Activated CD8-positive, alpha-beta memory T cell treated with anti-CD3 and anti-CD28 coated beads, Interleukin-2, amount 50 U/mL, for 1 hour (primary cell): ENCODE results near the gene IMMP2L.
"Not testable (repeated sequence)": the region's sequence is repeated elsewhere in the genome, so short reads cannot be mapped to it uniquely, and the experiment has no call there.

ENCODE experiments used
- DNase-seq: peaks from one replicate; pipeline ENCODE4 v3.0.0-alpha.2; 2020; ENCODE audit errors: extremely low read depth

The IMMP2L gene

DNA sequence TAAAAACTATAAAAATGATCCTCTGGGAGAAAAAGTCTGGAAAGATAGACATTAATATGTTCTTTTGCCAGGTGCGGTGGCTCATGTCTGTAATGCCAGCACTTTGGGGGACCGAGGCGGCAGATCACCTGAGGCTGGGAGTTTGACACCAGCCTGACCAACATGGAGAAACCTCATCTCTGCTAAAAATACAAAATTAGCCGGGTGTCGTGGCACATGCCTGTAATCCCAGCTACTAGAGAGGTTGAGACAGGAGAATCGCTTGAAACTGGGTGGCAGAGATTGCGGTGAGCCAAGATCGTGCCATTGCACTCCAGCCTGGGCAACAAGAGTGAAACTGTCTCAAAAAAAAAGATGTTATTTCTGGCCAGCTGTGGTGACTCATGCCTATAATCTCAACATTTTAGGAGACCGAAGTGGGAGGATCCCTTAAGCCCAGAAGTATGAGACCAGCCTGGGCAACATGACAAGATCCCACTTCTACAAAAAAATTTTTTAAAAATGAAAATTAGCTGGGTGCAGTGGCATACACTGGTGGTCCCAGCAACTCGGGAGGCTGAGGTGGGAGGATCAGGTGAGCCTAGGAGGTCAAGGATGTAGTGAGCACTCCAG lies 573.3 kb downstream of the IMMP2L start:
- DNase-seq, result no peak

DNA sequence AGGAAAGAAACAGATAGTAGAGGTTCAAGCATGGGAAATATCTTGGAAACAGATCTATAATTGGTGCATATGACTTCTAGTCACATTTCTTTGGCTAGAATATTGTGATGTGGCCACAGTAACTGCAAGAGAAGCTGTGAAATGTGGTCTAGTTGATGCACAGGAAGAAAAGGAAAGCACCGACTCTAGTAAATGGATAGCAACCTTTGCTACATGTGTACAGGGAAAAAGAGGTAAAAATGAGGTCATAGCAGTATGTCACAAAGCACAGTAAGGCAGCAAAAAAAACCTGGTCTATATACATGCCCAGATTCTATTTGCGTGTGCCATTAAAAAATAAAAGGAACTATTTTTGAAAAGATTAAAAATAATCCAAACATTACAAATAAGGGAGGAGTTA lies 573.9 kb downstream of the IMMP2L start:
- DNase-seq, result no peak

DNA sequence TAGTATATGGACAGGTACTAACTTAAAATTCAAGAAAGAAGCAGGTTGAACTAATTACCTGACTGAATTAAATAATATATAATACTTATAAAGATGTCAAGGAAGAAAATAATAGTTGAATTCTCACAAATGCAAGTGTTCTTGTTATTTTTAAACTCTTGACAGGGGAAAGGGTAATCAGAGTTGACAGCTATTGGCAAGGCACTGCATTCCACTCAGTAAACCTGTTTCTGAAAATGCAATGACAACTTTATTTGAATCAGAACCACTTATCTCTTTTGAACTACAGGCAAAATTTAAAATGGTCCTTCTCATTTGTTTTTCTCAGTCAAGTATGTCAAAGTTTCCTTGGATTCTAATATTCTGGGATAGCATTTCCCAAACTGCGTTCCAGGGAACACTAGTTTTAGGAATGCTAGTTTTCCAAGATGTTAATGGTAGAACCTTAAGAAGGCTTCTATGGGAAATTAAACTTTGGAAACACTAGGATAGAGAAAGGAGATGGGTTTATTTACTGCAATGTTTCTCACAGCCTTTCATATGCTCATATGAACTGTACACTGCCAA lies 575.1 kb downstream of the IMMP2L start:
- no peak for DNase-seq

DNA sequence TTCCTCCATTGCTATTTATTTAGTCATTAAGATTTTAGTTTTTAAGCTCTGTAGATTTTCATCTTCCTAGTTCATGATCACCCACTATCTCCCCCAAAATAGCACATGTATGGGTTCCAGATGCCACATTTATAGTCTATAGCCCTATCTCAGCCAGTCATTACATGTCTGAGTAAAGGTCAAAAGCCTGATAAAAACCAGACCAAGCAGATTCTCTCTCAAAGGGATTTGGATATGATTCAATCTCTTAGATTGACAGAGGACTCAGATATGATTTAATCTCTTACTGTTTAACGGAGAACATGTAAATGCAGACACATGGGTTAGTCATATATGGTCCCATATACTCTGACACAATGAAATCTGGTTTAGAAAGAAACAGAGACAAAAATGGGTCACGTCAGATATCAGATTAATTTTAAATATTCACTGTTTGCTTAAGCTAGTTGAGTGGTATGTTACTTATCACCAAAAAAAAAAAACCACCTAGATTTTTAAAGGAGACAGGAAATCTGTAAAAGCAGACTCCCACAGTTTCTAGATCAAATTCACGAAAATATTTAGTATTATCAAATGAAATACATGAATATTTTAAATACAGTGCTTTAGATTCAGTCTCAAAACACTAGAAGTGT lies 578.4 kb downstream of the IMMP2L start:
- DNase-seq, result no peak

DNA sequence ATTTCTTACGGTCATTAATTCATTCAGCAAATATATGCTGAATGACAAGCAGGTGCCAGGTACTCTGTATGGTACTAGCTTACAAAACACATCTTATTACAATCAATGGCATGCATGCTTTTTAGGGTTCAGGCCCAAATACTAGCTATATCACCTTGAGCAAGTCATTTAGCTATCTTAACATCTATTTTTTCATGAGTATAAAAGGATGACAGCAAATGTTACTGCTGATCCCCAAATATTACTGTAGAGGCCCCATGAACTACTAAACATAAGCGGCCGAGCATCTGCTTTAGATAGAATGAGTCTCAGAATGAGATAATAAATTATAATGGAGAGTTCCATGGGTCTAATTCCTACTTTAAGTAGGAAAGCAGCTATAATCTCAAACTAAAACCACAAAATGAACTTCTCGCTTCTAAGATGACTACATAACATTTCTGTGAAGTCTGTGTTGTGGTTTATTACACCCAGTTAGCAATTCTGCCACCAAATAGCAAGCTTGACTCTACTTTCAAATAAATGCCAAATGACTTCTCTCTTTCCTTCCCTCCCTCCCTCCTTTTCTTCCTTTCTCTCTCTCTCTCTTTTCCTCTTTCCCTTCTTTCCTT lies 585.1 kb downstream of the IMMP2L start:
- DNase-seq, result no peak

DNA sequence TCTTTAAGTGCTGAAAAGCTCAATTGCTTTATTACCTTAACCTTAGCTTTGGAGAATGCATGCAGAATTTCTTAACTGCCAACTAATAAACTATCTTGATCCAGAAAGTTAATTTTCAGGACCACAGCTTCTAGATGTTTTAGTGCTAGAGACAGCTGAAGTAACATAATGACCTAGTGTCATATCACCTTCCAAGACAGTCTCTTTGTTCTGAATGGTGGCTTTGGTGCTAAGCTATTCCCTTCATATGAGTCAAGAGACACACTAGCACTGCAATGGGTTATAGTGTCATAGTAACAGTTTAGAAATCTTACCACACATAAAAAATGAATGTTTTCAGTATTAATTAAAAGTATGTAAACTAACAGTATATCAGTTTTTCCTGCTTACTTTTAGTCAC lies 586.8 kb downstream of the IMMP2L start:
- DNase-seq, result no peak

DNA sequence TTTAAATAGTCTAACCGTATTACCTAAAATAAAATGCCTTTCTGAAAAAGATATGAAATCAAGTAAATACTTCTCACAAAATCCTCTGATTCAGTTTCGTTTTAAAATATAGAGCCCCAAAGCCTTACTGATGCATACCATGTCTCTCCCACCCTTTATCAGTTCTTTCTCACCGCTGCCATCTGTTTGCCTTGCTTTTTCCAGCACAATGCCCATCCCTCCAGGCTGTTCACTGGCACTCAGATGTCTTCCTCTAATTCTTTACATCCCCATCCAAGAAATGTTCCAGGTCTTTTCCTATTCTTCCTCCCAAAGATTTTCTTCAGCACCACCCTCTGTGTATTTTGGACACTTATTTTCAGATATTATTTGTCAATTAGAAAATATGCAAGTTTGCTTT lies 587.9 kb downstream of the IMMP2L start:
- DNase-seq, result no peak

DNA sequence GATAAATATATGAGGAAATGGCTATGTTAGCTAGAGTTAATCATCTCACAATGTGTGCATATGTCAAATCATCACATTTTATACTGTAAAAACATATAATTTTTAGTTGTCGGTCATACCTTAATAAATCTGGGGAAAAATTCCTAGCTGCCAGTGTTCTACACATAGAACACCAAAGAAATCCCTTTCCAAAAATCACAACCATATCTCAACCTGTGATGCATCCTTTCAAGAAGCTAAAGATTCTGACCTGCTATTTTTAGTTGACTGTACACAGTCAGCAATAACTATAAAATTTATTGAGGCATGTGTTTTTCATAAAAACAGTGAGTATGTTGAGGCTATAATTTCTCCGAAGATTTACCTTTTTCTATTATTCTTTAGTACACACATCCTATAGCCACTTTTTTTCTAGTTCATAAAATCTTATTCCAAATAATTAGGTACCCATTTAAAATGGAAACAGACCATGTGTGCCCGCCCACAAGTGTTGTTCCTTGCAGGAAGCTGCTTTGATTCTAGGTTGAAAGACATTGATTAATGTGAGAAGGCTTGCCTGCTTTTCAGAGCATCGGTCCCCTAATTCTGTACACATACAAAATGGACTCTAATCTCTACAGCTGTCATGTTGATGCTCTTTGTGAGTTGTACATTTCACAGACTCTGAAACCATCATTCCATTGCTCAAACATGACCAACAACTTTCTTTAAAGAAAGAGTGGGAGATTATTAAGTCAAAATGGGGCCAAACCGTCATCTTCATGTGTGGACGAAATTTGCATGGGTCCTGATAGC lies 588.9 kb downstream of the IMMP2L start:
- no peak for DNase-seq

DNA sequence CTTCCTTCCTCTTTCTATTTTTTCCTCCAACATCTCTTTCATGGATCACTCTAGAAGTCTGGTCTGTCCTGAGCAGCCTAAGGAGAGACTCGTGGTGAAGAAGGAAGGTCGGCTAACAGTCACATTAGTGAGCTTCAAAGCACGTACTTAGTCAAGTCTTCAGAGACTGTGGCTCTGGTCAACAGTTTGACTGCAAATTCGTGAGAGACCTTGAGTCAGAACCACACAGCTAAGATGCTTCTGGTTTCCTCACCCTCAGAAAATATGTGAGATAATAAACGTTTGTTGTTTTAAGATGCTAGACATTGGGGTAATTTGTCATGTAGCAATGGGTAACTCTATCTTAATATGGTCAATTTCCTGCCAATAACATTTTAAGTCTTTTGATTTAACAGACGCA lies 597.5 kb downstream of the IMMP2L start:
- DNase-seq, result no peak

DNA sequence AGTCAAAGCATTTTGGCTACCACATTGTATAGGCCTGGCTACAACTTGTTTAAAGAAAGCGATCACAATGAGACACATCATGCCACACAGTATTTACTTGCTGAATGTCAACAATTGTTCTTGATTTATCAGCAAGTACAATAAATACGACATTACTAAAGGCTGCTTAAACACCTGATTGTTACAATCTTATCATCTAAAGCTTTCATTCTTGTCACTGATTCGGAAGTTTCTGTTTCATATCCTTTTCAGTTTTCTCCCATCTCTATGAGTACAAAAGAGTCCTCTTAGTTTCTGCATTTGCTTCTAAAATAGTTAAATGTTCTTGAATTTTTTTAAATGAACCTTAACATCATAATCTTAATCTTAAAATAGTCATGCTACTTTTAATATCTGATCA lies 599.5 kb downstream of the IMMP2L start:
- DNase-seq, result no peak

DNA sequence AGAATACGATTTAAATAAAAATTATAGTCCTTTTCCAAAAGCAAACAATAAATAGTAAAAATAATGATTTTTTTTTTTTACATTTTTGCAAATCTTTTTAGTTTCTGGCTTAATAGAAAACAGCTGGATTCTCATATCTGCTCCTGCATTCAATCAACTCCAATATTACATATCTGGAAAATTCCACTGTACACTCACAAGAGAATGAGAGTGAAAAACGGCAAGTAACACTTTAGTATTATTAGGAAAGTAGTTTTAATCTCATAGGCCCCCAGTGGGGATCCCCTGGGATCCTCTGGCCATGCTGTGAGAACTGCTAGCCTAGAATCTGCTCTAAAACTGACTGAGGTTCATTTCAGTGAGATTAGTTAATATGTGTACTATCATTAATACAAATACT lies 599.9 kb downstream of the IMMP2L start:
- DNase-seq, result no peak

DNA sequence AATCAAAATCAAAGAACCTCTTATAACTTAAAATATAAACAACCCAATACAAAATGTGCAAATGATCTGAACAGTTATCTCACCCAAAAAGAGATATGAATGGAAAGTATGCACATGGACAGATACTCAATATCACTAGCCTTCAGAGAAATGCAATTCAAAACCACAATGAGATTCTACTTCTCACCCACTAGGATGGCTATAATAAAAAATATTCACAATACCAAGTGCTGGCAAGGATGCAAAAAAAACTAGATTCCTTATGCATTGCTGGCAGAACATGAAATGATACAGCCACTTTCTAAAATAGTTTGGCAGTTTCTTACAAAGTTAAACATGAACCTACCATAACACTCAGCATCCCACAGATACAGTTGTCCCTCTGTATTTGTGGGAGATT lies 601.5 kb downstream of the IMMP2L start:
- no peak for DNase-seq

DNA sequence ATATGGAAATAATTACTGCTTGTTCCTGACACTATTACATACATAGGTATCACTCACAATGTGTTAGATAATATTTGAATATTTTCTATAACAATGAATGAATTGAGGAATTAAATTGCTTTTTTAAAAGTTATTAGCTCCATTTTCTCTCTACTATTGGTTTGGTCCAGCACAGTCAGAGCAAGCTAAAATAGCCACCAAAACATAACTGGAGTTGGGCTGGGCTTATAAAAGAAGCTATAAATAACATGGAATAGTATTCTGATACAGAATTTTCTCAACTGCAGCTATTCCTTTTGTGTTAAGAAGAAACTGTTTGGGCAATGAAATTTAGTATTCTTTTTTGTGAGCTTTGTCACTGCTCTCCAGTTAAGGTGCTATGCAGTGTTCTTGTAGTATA lies 614.0 kb downstream of the IMMP2L start:
- DNase-seq, result no peak

DNA sequence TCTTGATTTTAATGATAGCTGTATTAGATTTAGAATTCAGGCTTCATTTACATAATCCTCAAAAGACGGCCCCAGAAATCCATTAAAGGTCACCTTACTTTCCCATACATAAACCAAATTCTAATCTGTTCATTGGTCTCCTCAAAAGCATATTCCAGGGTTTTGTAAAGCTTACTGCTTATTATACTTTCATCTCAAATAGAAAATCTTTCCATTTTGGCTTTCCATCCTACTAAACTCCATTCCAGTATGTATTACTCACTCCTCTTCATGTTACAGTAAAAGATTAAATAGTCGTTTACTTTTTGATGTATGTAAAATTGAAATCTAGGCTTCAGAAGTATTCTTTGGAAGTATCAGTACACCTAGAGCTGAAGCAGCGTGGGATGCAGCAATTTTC lies 614.9 kb downstream of the IMMP2L start:
- no peak for DNase-seq

DNA sequence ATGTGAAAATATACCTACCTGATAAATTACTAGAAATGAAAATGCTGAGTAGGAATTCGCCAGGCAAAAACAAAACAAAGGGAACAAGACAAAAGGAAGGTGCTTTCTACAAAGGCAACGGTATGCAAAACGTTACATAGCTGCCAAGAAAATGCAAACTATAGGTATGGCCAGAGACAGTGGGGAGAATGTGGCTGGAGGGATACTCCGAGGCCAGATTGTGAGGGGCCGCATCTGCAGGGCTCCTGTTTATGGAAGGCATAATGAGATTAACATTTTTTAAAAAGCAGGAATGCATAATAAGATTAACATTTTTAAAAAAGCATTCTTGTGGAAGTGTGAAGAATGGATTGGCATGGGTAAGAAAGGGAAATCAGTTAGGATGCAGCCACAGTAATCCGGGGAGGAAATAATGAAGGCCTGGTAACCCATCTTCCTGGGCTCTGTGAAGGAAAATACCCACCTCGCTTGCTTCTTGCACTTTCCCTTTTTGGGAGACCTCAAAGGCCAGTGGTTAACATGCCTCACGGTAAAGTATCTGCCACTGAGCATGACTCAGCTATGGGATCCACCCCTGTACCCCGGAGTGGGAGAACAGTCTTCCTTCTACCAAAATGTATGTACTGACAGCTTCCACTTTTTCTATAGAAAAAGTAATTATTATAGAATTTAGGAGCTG lies 617.2 kb downstream of the IMMP2L start:
- no peak for DNase-seq

DNA sequence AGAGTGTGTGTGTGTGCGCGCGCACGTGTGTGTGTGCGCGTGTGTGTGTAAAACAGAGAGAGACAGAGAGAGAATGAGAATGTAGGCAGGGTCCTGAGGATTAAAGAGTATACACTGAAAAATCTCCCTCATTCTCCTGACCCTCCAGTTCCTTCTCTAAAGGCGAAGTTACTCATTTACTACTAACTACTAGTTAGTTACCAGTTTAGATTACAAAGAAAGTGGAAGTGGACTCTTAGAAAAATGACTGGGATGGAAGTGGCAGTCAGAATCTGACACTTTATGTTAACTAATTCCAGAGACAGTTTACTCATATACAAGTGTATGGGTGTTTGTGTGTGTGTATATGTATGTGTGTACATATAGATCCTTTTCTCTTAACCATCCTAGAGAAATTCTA lies 617.8 kb downstream of the IMMP2L start:
- DNase-seq, result no peak

DNA sequence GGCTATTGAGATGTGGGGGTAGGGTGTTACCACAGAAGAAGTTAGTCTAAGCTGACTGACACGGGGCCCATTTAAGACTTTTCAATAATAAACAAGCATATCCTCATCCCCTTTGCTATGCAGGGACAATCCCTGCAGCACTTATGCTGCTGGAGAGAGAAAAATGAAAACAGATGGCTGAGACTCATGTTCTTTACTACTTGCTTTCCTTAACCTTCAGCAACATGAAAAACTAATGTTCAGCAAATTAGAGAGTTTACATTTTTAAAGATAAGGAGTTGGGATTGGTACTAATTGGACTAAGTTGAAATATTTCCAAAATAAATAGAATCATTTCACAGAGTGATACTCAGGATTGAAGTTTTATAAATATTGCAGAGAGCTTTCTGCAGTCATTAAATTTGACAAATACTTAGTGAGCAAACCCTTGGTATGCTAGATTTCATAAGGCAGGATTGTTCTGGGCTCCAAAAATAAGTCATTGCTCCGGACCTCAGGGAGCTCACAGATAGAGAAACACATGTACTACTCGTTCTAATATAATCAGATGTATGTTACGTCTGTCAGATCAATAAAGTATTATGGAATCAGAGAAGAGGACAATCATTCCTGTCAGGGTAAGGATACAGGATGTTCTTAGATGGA lies 618.5 kb downstream of the IMMP2L start:
- DNase-seq, result no peak

DNA sequence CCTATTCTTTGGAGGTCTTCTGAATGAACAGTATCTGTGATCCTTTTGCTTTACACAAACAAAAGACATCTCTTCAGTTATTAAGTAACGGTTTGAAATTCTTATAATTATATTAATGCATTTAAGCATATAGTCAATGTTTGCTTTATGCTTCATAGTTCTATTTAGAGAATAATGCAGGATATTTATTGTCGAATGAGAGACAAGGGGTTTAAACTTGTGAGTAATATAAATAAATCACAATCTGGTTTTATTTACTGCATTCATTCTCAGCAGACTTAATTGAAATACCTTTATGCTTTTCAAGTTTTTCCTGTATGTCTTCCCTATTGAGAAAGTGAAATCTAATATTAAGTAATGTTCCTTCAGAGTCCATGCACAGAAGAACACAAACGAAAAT lies 620.9 kb downstream of the IMMP2L start:
- DNase-seq, result no peak

DNA sequence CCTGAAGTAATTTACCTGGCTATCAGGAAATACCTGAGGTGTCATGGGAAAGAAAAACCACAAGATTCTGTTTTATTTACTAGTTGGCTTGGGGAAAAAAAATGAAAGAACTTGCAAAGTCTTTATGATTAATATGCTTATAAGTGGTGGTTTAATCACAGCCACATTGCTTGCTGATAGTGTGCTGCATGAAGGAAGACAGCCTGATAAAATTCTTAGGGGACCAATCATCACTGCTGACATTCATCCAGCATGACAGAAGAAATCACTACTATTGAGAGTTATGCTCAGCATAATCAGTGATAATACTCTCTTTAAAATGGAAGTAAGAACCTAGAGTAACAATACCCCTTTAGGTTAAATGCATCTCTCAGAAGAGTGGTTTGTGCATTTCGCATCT lies 621.5 kb downstream of the IMMP2L start:
- no peak for DNase-seq

DNA sequence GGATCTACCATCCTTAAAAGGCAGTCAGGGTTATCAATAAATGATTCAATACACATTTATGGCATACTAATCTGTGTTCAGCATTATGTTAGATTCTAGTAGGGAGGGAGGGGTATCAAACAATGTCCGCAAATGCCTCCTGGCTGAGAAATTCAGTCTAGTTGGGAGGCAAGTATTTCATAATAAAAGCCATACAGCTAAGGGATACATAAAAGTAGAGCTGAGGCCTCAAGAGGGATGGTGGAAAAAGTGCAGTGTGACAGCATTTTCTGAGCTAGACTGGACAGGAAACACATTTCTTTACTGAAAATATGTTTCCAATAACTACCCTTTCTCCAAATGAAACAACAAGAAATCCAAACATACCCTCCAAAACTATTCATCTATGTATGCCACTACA lies 624.1 kb downstream of the IMMP2L start:
- no peak for DNase-seq

DNA sequence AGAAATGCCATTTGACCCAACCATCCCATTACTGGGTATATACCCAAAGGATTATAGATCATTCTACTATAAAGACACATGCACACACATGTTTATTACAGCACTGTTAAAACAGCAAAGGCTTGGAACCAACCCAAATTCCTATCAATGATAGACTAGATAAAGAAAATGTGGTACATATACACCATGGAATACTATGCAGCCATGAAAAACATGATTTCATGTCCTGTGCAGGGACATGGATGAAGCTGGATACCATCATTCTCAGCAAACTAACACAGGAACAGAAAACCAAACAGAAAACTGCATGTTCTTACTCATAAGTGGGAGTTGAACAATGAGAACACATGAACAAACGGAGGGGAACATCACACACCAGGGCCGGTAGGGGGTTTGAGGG lies 625.6 kb downstream of the IMMP2L start:
- DNase-seq, result not testable (repeated sequence)
